Measurements from ENCODE around the gene OTOS.

The OTOS gene

GRCh38 chr2:240140920-240141319, 462 bp upstream of the OTOS start:
- no peak for DNase-seq (ENCODE audit: insufficient read length, low spot score)
- no peak for FAIRE-seq
- TF ChIP-seq POLR2A (IDR thresholded peaks at IDR 0.05; ENCODE audit: low read depth, low read length), result no peak

GRCh38 chr2:240139666-240140393, 628 bp downstream of the OTOS start:
- no peak for DNase-seq (ENCODE audit: insufficient read length, low spot score)
- FAIRE-seq, result no peak
- TF ChIP-seq POLR2A (IDR thresholded peaks at IDR 0.05; ENCODE audit: low read depth, low read length), result no peak

- no peak for DNase-seq (ENCODE audit: insufficient read length, low spot score)
- no peak for TF ChIP-seq POLR2A (IDR thresholded peaks at IDR 0.05; ENCODE audit: low read depth, low read length)
- FAIRE-seq, result no peak
Observed at GRCh38 chr2:240139011-240139441, 1.4 kb downstream of the OTOS start.

DNA sequence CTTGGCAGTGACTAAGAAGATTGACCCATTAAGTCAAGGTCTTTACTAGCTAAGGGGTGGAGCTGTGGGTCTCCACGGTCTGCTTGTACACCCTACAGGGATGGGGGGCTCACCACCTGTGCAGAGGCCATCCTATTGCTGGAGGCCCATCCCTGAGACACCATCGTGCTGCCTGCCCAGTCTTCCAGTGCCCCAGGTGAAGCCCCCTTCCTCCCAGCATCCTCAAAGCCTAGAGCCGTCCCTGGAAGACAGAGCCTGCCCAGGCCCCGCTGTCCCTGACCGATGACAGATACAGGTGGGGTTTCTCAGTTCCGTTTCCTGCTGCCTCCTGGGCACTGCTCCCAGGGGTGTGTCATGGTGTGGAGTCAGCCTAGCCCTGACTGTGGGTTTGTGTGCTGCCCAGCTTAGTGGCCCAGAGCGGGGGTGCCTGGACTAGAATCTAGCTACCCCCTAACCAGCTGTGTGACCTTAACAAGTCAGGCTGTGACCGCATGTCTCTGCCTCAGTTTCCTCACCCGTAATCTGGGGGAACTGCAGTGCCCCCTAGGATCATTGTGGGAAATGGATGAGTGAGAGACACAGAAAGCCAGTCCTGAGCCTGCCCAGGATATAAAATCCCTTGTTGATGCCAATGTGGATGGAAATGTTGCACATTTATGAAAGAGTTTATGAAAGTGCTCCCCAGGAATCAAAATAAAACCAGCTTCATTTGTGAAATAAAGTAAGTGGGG, 2.0 kb downstream of the OTOS start:
- no peak for TF ChIP-seq POLR2A (IDR thresholded peaks at IDR 0.05; ENCODE audit: low read depth, low read length)
- FAIRE-seq (no peak), DNase-seq (ENCODE audit: insufficient read length, low spot score) (peak; percentile 83)

DNA sequence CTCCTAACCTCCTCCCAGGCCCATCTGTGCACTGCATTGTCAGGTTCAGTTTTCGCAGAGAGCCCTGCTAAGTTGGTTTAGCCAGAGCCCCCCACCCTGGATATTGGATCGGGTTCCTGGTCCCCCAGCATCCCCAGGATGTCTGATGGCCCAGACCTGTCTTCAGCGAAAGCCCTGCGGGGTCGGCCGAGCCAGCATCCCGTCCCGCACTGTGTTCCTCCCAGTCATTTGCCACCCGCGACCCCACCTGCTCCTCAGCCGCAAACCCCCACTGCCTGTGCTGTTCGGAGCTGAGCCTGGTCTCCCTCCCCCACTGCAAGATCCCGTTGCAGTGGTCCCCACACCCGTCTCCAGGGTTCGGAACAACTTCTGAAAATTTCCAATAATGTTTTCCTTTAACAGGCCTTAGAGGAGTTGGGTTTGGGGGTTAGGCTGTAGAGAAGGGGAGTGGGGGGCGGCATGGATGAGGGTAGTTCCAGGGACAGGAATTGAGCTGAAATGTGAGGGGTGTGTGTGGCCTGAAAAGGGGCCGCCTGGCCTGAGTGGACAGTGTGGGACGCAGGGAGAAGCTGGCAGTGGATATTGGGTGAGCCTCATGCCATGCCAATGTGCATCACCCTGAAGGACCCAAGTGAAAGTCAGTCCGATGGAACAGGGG, 2.7 kb downstream of the OTOS start:
- FAIRE-seq (no peak), DNase-seq (ENCODE audit: insufficient read length, low spot score) (no peak)
- no peak for TF ChIP-seq POLR2A (IDR thresholded peaks at IDR 0.05; ENCODE audit: low read depth, low read length)

- no peak for FAIRE-seq
- DNase-seq (ENCODE audit: insufficient read length, low spot score), result no peak
- TF ChIP-seq POLR2A (IDR thresholded peaks at IDR 0.05; ENCODE audit: low read depth, low read length), result no peak
Observed at GRCh38 chr2:240136671-240137292, 3.7 kb downstream of the OTOS start.

GRCh38 chr2:240136013-240136670, 4.3 kb downstream of the OTOS start, which contains the start of gene COPS9:
Gene COPS9 (minus strand): TSS chr2:240136305. CDS start chr2:240136284, 21 bp downstream.
- DNase-seq (ENCODE audit: insufficient read length, low spot score) (peak; percentile 91), FAIRE-seq (no peak)
- TF ChIP-seq POLR2A (IDR thresholded peaks at IDR 0.05; ENCODE audit: low read depth, low read length), result peak; percentile 80

DNA sequence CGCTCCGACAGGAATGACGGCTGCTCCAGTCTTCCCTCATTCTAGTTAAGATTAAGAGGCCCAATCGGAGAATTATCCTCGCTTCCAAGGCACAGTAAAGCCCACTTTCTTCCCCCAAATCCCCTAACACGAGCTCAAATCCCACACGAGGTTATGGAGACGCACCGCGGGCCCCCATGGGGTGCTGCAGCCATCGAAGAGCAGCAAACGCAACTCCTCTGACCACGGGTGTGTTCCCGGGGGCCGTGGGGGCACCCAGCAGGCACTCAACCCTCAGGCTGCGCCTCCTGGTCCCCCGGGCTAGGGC, 4.8 kb downstream of the OTOS start:
- no peak for TF ChIP-seq POLR2A (IDR thresholded peaks at IDR 0.05; ENCODE audit: low read depth, low read length)
- no peak for DNase-seq (ENCODE audit: insufficient read length, low spot score)
- no peak for FAIRE-seq

DNA sequence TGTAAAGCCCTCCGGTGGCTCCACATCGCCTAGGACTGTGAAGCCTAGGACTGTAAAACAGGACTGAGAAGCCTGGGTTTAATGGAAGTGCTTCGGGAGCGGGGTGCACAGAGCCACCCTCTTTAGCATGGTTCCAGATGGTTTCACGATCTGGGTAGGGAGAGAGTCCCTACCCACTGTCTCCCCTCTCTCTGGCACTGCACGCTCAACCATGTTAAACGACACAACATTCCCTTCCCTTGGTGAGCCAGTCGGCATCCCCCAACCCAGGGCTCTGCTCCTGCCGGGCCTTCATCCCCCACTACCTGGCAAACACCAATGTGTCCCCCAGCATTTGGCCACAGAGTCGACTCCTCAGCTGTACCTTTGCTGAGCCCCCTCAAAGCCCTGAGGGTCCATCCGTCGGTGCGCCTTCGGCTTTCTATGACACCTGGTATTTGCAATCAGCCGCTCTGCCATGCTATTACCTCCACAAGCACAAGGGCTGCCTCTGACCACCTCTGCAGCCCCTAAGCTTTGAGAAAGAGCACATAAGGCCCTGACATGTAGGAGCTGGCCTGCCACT, 5.4 kb downstream of the OTOS start:
- DNase-seq (ENCODE audit: insufficient read length, low spot score), result no peak
- FAIRE-seq, result no peak
- TF ChIP-seq POLR2A (IDR thresholded peaks at IDR 0.05; ENCODE audit: low read depth, low read length), result no peak

- no peak for DNase-seq (ENCODE audit: insufficient read length, low spot score)
Observed at GRCh38 chr2:240134466-240134865, 6.0 kb downstream of the OTOS start.

DNA sequence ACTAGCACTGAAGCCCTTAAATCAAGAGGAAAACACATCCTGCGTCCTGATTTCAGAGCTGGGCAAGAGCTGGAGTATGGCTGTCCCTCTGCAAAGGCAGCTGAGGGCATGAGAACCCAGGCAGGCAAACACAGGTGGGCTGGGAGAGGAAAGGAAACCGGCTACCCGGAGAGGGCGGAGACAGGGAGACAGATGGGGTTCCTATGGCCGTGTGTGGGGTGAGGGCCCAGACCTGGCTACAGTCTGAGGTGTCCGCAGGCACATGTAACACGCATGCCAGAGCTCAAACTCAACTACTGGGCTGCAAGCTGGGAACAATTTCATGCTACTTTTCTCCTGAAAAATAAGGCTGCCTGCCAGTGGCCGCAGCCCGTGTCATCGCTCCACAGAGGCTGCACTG, 7.1 kb downstream of the OTOS start:
- DNase-seq (ENCODE audit: insufficient read length, low spot score) (no peak), FAIRE-seq (no peak)

More at GRCh38 chr2:240134466-240134865, 6.0 kb downstream of the OTOS start:
- TF ChIP-seq POLR2A (IDR thresholded peaks at IDR 0.05; ENCODE audit: low read depth, low read length), result no peak
- no peak for FAIRE-seq

DNA sequence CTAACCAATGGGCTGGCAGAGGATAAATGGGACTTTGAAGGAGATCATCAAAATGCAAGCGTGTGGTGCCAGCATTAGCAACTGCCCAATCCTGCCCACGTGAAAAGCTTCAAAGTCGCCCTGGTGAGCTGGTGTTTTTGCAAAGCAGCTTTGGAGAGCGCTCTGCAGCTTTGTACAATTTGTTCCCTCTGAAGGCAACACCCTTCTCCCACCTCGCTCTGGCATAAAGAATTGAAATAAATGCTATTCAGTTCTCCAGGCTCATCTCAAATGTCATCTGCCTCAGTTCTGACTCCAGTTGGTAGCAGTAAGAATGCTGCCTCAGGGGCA, 7.8 kb downstream of the OTOS start:
- FAIRE-seq, result no peak
- TF ChIP-seq POLR2A (IDR thresholded peaks at IDR 0.05; ENCODE audit: low read depth, low read length), result no peak

More for the DNA sequence above, 7.1 kb downstream of the OTOS start:
- TF ChIP-seq POLR2A (IDR thresholded peaks at IDR 0.05; ENCODE audit: low read depth, low read length), result no peak

DNA sequence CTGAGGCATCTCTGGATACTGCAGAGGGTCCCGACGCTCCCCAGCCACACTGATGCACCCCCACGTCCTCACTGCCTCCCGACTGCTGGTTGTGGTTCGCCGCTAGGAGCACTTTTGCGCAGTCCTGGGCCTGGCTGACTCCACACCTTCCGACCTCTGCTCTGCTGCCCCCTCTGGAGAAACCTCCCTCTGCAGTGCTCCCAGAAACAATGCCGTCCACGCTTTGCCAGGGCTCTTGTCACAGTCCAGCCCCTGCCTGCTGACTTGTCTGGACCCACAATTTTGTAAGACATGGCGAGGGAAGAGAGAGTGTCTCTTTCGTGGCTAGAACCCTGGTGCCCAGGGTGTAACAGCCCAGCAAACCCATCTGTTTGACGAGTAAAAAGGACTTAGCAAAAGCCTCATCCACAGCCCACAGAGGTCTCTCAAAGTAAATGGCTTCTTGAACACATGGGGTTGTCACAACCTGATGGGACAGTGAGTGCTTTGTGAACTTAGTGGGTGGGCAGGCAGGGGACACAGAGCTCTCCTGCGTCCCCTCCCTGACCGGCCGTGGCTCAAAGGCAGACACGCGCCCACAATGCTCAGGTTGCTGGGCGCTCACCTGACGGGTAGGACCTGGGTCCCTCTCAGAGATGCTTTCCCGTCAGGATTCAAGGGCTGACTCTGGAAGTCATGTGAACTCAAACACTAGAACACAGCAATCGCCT, 8.4 kb downstream of the OTOS start:
- FAIRE-seq, result no peak

More for the DNA sequence above, 7.8 kb downstream of the OTOS start:
- DNase-seq (ENCODE audit: insufficient read length, low spot score), result no peak

More for the DNA sequence above, 8.4 kb downstream of the OTOS start:
- DNase-seq (ENCODE audit: insufficient read length, low spot score), result no peak
- no peak for TF ChIP-seq POLR2A (IDR thresholded peaks at IDR 0.05; ENCODE audit: low read depth, low read length)
